B cell (primary cell): ENCODE results near the gene CC2D1B.

Experiments used
- CTCF ChIP-seq: fragments of 200-600 bp; IDR thresholded peaks from one replicate; pipeline ENCODE4 v1.8.0; 2022; ENCODE audit warnings: antibody characterized with exemption, mild to moderate bottlenecking
- EZH2 ChIP-seq: IDR thresholded peaks from 2 replicates; pipeline ENCODE4 v1.6.1; 2012; ENCODE audit warnings: borderline replicate concordance, low read depth, mild to moderate bottlenecking, moderate library complexity, low read length; ENCODE audit not compliant: insufficient read depth, poor library complexity, severe bottlenecking

GRCh38 chr1:52358851-52359497 is 7.0 kb downstream of the CC2D1B start:
- TF ChIP-seq CTCF, result no peak
- TF ChIP-seq EZH2, result no peak
